ENCODE data around the gene PLOD3.

- TF ChIP-seq CTCF (IDR thresholded peaks at IDR 0.05; ENCODE audit: insufficient read depth, low read depth, low read length) (no peak), EZH2 (IDR thresholded peaks at IDR 0.05; ENCODE audit: insufficient read depth, low read length) (no peak)
Observed at GRCh38 chr7:101179117-101179516, 38.3 kb downstream of the PLOD3 start.
